Hepatocyte (in vitro differentiated cells): ENCODE data around the gene ABCC6.

ENCODE experiments used
- EZH2 ChIP-seq: fragments of 200-600 bp; sonication (generic); IDR thresholded peaks from 2 replicates; pipeline ENCODE4 v1.6.1; 2016; ENCODE audit warnings: antibody characterized with exemption, mild to moderate bottlenecking, borderline replicate concordance
- EZH2phosphoT487 ChIP-seq: fragments of 200-600 bp; sonication (generic); IDR thresholded peaks from one replicate; pipeline ENCODE4 v1.6.1; 2018; ENCODE audit warnings: antibody characterized with exemption, mild to moderate bottlenecking, low read depth, moderate library complexity; ENCODE audit not compliant: unreplicated experiment, severe bottlenecking
- TF ChIP-seq, protein P1 (sequence below): fragments of 200-600 bp; sonication (generic); IDR thresholded peaks from 2 replicates; pipeline ENCODE4 v1.5.1; 2016; ENCODE audit warnings: antibody characterized with exemption, mild to moderate bottlenecking; ENCODE audit not compliant: poor library complexity

GRCh38 chr16:16131659-16132058, 91.6 kb downstream of the ABCC6 start:
- no peak for TF ChIP-seq EZH2
- TF ChIP-seq EZH2phosphoT487: no peak
- TF ChIP-seq, protein P1, sequence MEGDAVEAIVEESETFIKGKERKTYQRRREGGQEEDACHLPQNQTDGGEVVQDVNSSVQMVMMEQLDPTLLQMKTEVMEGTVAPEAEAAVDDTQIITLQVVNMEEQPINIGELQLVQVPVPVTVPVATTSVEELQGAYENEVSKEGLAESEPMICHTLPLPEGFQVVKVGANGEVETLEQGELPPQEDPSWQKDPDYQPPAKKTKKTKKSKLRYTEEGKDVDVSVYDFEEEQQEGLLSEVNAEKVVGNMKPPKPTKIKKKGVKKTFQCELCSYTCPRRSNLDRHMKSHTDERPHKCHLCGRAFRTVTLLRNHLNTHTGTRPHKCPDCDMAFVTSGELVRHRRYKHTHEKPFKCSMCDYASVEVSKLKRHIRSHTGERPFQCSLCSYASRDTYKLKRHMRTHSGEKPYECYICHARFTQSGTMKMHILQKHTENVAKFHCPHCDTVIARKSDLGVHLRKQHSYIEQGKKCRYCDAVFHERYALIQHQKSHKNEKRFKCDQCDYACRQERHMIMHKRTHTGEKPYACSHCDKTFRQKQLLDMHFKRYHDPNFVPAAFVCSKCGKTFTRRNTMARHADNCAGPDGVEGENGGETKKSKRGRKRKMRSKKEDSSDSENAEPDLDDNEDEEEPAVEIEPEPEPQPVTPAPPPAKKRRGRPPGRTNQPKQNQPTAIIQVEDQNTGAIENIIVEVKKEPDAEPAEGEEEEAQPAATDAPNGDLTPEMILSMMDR: no peak
